HepG2 (cell line): ENCODE results near the gene OXLD1. TPM values are rescaled to one million over a fixed set of nuclear protein-coding genes. Genes with fewer than 3 reads are reported as not detected.

ENCODE experiments used
- ARNT ChIP-seq: fragments of 450-650 bp; IDR thresholded peaks from 2 replicates; pipeline ENCODE4 v1.6.1; 2017
- BORCS8-MEF2B ChIP-seq: sonication (generic); formaldehyde crosslinking; IDR thresholded peaks from 2 replicates; pipeline ENCODE4 v1.8.0; 2022; ENCODE audit warnings: mild to moderate bottlenecking, missing genetic modification reagents
- ETV6 ChIP-seq: sonication (generic); formaldehyde crosslinking; conservative IDR thresholded peaks from 2 replicates; pipeline ENCODE4 v1.4.0; 2020; ENCODE audit warnings: missing genetic modification reagents
- FOXP1 ChIP-seq, 2 experiments: fragments of 450-650 bp in 1 of 2; IDR thresholded peaks; 2 replicates each; pipeline ENCODE4 v1.6.1; 2017 to 2018; ENCODE audit warnings: antibody characterized with exemption in 1 of 2
- GABPA ChIP-seq, 2 experiments: IDR thresholded peaks; 2 replicates each; pipeline ENCODE4 v1.6.1; 2011 to 2016; ENCODE audit warnings: low read depth in 2 of 2, low read length in 1 of 2, missing biosample characterization in 1 of 2, missing genetic modification characterization in 1 of 2
- KLF11 ChIP-seq: IDR thresholded peaks from 2 replicates; pipeline ENCODE4 v1.6.1; 2016; ENCODE audit warnings: missing compliant biosample characterization
- KLF13 ChIP-seq: sonication (generic); formaldehyde crosslinking; IDR thresholded peaks from 2 replicates; pipeline ENCODE4 v1.4.0; 2020; ENCODE audit warnings: mild to moderate bottlenecking, missing genetic modification reagents
- NRL ChIP-seq: sonication (generic); formaldehyde crosslinking; IDR thresholded peaks from 2 replicates; pipeline ENCODE4 v1.5.0; 2020; ENCODE audit warnings: missing genetic modification reagents, mild to moderate bottlenecking, moderate library complexity, borderline replicate concordance
- PPARG ChIP-seq: conservative IDR thresholded peaks from 2 replicates; pipeline ENCODE4 v1.6.1; 2016; ENCODE audit warnings: missing biosample characterization, missing genetic modification reagents
- RELA ChIP-seq: sonication (generic); formaldehyde crosslinking; IDR thresholded peaks from 2 replicates; pipeline ENCODE4 v1.4.0; 2020; ENCODE audit warnings: missing genetic modification reagents
- SALL2 ChIP-seq: sonication (generic); formaldehyde crosslinking; IDR thresholded peaks from 2 replicates; pipeline ENCODE4 v1.8.1; 2023; ENCODE audit warnings: mild to moderate bottlenecking, missing genetic modification reagents, inconsistent platforms
- SMAD1 ChIP-seq: sonication (generic); formaldehyde crosslinking; IDR thresholded peaks from 2 replicates; pipeline ENCODE4 v1.4.0; 2020; ENCODE audit warnings: missing genetic modification reagents, low read depth, mild to moderate bottlenecking, borderline replicate concordance
- SMAD3 ChIP-seq: sonication (generic); formaldehyde crosslinking; IDR thresholded peaks from 2 replicates; pipeline ENCODE4 v1.4.0; 2020; ENCODE audit warnings: missing genetic modification reagents
- SRY ChIP-seq: sonication (generic); formaldehyde crosslinking; IDR thresholded peaks from 2 replicates; pipeline ENCODE4 v1.8.0; 2022; ENCODE audit warnings: mild to moderate bottlenecking, missing genetic modification reagents
- ZBTB26 ChIP-seq: IDR thresholded peaks from 2 replicates; pipeline ENCODE4 v1.6.1; 2016; ENCODE audit warnings: missing compliant biosample characterization, missing genetic modification reagents, borderline replicate concordance
- ZNF329 ChIP-seq: sonication (generic); formaldehyde crosslinking; IDR thresholded peaks from 2 replicates; pipeline ENCODE4 v1.9.0; 2021; ENCODE audit warnings: low read depth, mild to moderate bottlenecking, missing genetic modification reagents
- ZNF567 ChIP-seq: sonication (generic); formaldehyde crosslinking; IDR thresholded peaks from 2 replicates; pipeline ENCODE4 v1.8.1; 2023; ENCODE audit warnings: mild to moderate bottlenecking, missing genetic modification reagents, borderline replicate concordance
- ZNF572 ChIP-seq: sonication (generic); formaldehyde crosslinking; IDR thresholded peaks from 2 replicates; pipeline ENCODE4 v1.5.1; 2020; ENCODE audit warnings: mild to moderate bottlenecking, missing genetic modification reagents
- ZNF616 ChIP-seq: sonication (generic); formaldehyde crosslinking; IDR thresholded peaks from 2 replicates; pipeline ENCODE4 v1.5.0; 2020; ENCODE audit warnings: low read depth, mild to moderate bottlenecking, missing genetic modification reagents
- ZNF770 ChIP-seq: sonication (generic); formaldehyde crosslinking; IDR thresholded peaks from 2 replicates; pipeline ENCODE4 v1.5.0; 2020; ENCODE audit warnings: mild to moderate bottlenecking, missing genetic modification reagents
- ZSCAN12 ChIP-seq: sonication (generic); formaldehyde crosslinking; IDR thresholded peaks from 2 replicates; pipeline ENCODE4 v1.9.0; 2021; ENCODE audit warnings: mild to moderate bottlenecking, missing genetic modification reagents
- ZSCAN9 ChIP-seq: IDR thresholded peaks from 2 replicates; pipeline ENCODE4 v1.6.1; 2016; ENCODE audit warnings: borderline replicate concordance
- polyA plus RNA-seq, 8 experiments: library from polyadenylated mRNA; depleted of rRNA in 3 of 8; stranded (reverse) in 7 of 8; unstranded in 1 of 8; fragments of >200 nt; fragmentation: Illumina TruSeq in 4 of 8; extraction: Trizol in 4 of 8; gene quantifications; 2 replicates each; pipeline versions ENCODE4 v1.2.1 to v1.2.3, GENCODE V29; 2011 to 2016; ENCODE audit warnings: low read depth in 4 of 8, missing spikeins in 1 of 8, mixed read lengths in 1 of 8; ENCODE audit not compliant: insufficient read depth in 1 of 8
- total RNA-seq, 5 experiments: library from RNA; depleted of rRNA; stranded (reverse); fragments of >200 nt; fragmentation: Illumina TruSeq; extraction: Trizol; gene quantifications; 2 replicates each; pipeline ENCODE4 v1.2.3, GENCODE V29; 2016; ENCODE audit warnings: low read depth in 1 of 5
- TF ChIP-seq, protein P1 (sequence below): sonication (generic); formaldehyde crosslinking; IDR thresholded peaks from 2 replicates; pipeline ENCODE4 v1.5.1; 2020; ENCODE audit warnings: missing genetic modification reagents, mild to moderate bottlenecking, borderline replicate concordance
- TF ChIP-seq, protein P2 (sequence below): sonication (generic); formaldehyde crosslinking; IDR thresholded peaks from 2 replicates; pipeline ENCODE4 v1.5.0; 2020; ENCODE audit warnings: missing genetic modification reagents

The OXLD1 gene
- total and polyA plus RNA-seq, 2 of the 13 experiments (the other 11 are each of a cell fraction or from before 2014, with no cell fraction given) = 27.1 to 37.5 TPM

- TF ChIP-seq GABPA (IDR thresholded peaks at IDR 0.05; ENCODE audit: low read depth, low read length) (peak; percentile 94), GABPA (CRISPR knock-in tag; IDR thresholded peaks at IDR 0.05; ENCODE audit: low read depth) (peak; percentile 94), ZNF770 (peak; percentile 76), ARNT (no peak), SMAD1 (CRISPR knock-in tag) (peak; percentile 82; the same call in 1 of the 2 replicates), ETV6 (0 out of 2 replicates have a peak, but pooled peaks have one; percentile 26), ZSCAN9 (CRISPR knock-in tag) (peak; percentile 18; the same call in 1 of the 2 replicates), KLF11 (0 out of 2 replicates have a peak, but pooled peaks have one; percentile 65), SMAD3 (no peak; the same call in 1 of the 2 replicates), PPARG (CRISPR knock-in tag) (peak; percentile 47), SALL2 (CRISPR knock-in tag) (no peak), ZNF572 (CRISPR knock-in tag) (0 out of 2 replicates have a peak, but pooled peaks have one; percentile 15), ZBTB26 (CRISPR knock-in tag) (peak; percentile 66), ZNF567 (CRISPR knock-in tag) (peak; percentile 15; the same call in 1 of the 2 replicates), RELA (CRISPR knock-in tag) (peak; percentile 90), ZSCAN12 (CRISPR knock-in tag) (0 out of 2 replicates have a peak, but pooled peaks have one; percentile 43), SRY (CRISPR knock-in tag) (peak; percentile 95), ZNF329 (peak; percentile 57; the same call in 1 of the 2 replicates), KLF13 (CRISPR knock-in tag) (peak; percentile 72; the same call in 1 of the 2 replicates), NRL (CRISPR knock-in tag) (peak; percentile 77), FOXP1 (IDR thresholded peaks at IDR 0.05) (no peak), FOXP1 (CRISPR knock-in tag; IDR thresholded peaks at IDR 0.05) (no peak), BORCS8-MEF2B (peak; percentile 59; the same call in 1 of the 2 replicates), ZNF616 (CRISPR knock-in tag) (peak; percentile 85; the same call in 1 of the 2 replicates)
- TF ChIP-seq, protein P1, sequence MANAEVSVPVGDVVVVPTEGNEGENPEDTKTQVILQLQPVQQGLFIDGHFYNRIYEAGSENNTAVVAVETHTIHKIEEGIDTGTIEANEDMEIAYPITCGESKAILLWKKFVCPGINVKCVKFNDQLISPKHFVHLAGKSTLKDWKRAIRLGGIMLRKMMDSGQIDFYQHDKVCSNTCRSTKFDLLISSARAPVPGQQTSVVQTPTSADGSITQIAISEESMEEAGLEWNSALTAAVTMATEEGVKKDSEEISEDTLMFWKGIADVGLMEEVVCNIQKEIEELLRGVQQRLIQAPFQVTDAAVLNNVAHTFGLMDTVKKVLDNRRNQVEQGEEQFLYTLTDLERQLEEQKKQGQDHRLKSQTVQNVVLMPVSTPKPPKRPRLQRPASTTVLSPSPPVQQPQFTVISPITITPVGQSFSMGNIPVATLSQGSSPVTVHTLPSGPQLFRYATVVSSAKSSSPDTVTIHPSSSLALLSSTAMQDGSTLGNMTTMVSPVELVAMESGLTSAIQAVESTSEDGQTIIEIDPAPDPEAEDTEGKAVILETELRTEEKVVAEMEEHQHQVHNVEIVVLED (CRISPR knock-in tag) = peak; percentile 91
- TF ChIP-seq, protein P2, sequence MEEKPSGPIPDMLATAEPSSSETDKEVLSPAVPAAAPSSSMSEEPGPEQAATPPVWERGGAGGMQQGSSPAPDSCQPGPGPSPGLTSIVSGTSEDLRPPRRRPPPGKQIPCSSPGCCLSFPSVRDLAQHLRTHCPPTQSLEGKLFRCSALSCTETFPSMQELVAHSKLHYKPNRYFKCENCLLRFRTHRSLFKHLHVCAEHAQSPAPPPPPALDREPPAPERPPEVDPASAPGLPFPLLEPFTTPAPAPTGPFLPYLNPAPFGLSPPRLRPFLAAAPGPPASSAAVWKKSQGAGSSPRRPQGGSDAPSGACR = peak; percentile 27; the same call in 1 of the 2 replicates
Observed at GRCh38 chr17:81666342-81667191, at the start of gene OXLD1, which contains the start of gene CCDC137 (continued).
